GM18909 (cell line): ENCODE measurements around the gene RASA3.

Experiments used
- ATAC-seq: cut with Tn5 transposase; IDR thresholded peaks from one replicate; pipeline ENCODE4 v1.9.1; 2021; ENCODE audit warnings: mild to moderate bottlenecking; ENCODE audit not compliant: unreplicated experiment, poor library complexity

RASA3 gene

GRCh38 chr13:114043421-114044053 lies 88.9 kb downstream of the RASA3 start:
- no peak for ATAC-seq

- no peak for ATAC-seq
Observed at GRCh38 chr13:114042066-114042815, 90.2 kb downstream of the RASA3 start.

GRCh38 chr13:114041493-114041892 lies 90.9 kb downstream of the RASA3 start:
- no peak for ATAC-seq

- no peak for ATAC-seq
Observed at GRCh38 chr13:114039471-114040141, 92.8 kb downstream of the RASA3 start.

GRCh38 chr13:114038900-114039299 lies 93.5 kb downstream of the RASA3 start:
- no peak for ATAC-seq

GRCh38 chr13:114038211-114038613 lies 94.2 kb downstream of the RASA3 start:
- ATAC-seq = no peak

GRCh38 chr13:114037674-114038073 lies 94.7 kb downstream of the RASA3 start:
- ATAC-seq = no peak

- no peak for ATAC-seq
Observed at GRCh38 chr13:114035583-114036531, 96.6 kb downstream of the RASA3 start.

- no peak for ATAC-seq
Observed at GRCh38 chr13:114035186-114035582, 97.2 kb downstream of the RASA3 start.

- ATAC-seq = no peak
Observed at GRCh38 chr13:114034481-114034891, 97.9 kb downstream of the RASA3 start.

- no peak for ATAC-seq
Observed at GRCh38 chr13:114033541-114034315, 98.7 kb downstream of the RASA3 start.

- no peak for ATAC-seq
Observed at GRCh38 chr13:114032126-114032799, 100.2 kb downstream of the RASA3 start.

- no peak for ATAC-seq
Observed at GRCh38 chr13:114031631-114032030, 100.8 kb downstream of the RASA3 start.

- ATAC-seq = no peak
Observed at GRCh38 chr13:114030666-114031610, 101.5 kb downstream of the RASA3 start.

GRCh38 chr13:114029866-114030625 lies 102.4 kb downstream of the RASA3 start:
- no peak for ATAC-seq

GRCh38 chr13:114027826-114028225 lies 104.6 kb downstream of the RASA3 start:
- ATAC-seq = no peak

- ATAC-seq = no peak
Observed at GRCh38 chr13:114027046-114027715, 105.2 kb downstream of the RASA3 start.
